VCaP (cell line): ENCODE results near the gene CDH4.

Experiments used
- H3K27ac ChIP-seq: fragments of 450-650 bp; 2 replicates; pipeline ENCODE4 v1.5.1; 2017
- CTCF ChIP-seq: fragments of 450-650 bp; conservative IDR thresholded peaks from 2 replicates; pipeline ENCODE4 v1.5.1; 2017; ENCODE audit warnings: mild to moderate bottlenecking, moderate library complexity

Gene CDH4

GRCh38 chr20:61513124-61514017 lies 261.3 kb downstream of the CDH4 start:
- TF ChIP-seq CTCF, result no peak
- H3K27ac ChIP-seq, result no peak overlapping the region

GRCh38 chr20:61514018-61514365 lies 261.9 kb downstream of the CDH4 start:
- H3K27ac ChIP-seq, result no peak overlapping the region
- no peak for TF ChIP-seq CTCF

GRCh38 chr20:61514396-61514795 lies 262.3 kb downstream of the CDH4 start:
- TF ChIP-seq CTCF, result no peak
- no peak overlapping the region for H3K27ac ChIP-seq

GRCh38 chr20:61514805-61515505 lies 262.9 kb downstream of the CDH4 start:
- no peak for TF ChIP-seq CTCF
- no peak overlapping the region for H3K27ac ChIP-seq

GRCh38 chr20:61515922-61516321 lies 263.9 kb downstream of the CDH4 start:
- TF ChIP-seq CTCF, result no peak

GRCh38 chr20:61516346-61517208 lies 264.5 kb downstream of the CDH4 start:
- TF ChIP-seq CTCF, result no peak
- H3K27ac ChIP-seq, result no peak overlapping the region

More at GRCh38 chr20:61515922-61516321, 263.9 kb downstream of the CDH4 start:
- H3K27ac ChIP-seq, result no peak overlapping the region

GRCh38 chr20:61517419-61517818 lies 265.4 kb downstream of the CDH4 start:
- no peak overlapping the region for H3K27ac ChIP-seq
- TF ChIP-seq CTCF, result no peak
